Stimulated activated CD8-positive, alpha-beta memory T cell treated with anti-CD3 and anti-CD28 coated beads, Interleukin-7, amount 100 ng/mL, for 48 hours (primary cell): Measurements from ENCODE around the gene RP2.
A peak's percentile ranks its signal among the peaks of the same experiment; 100 is the strongest.

Experiments
- DNase-seq, 2 donors: peaks; one replicate each; pipeline ENCODE4 v3.0.0-alpha.2; 2020; ENCODE audit warnings: low read depth in 1 of 2; ENCODE audit errors: extremely low read depth in 1 of 2

The RP2 gene

GRCh38 chrX:46841346-46841745 lies 4.5 kb downstream of the RP2 start:
- no peak for DNase-seq

GRCh38 chrX:46844913-46845312 lies 8.1 kb downstream of the RP2 start:
- no peak for DNase-seq

GRCh38 chrX:46849933-46850332 lies 13.1 kb downstream of the RP2 start:
- DNase-seq, result no peak

GRCh38 chrX:46850771-46851170 lies 13.9 kb downstream of the RP2 start:
- no peak for DNase-seq

GRCh38 chrX:46856483-46856882 lies 19.6 kb downstream of the RP2 start:
- no peak for DNase-seq

GRCh38 chrX:46860557-46860956 lies 23.7 kb downstream of the RP2 start:
- DNase-seq, result no peak

GRCh38 chrX:46863072-46863471 lies 26.2 kb downstream of the RP2 start:
- DNase-seq, result no peak

GRCh38 chrX:46864606-46865005 lies 27.8 kb downstream of the RP2 start:
- DNase-seq, result no peak

- no peak for DNase-seq
These were observed 28.4 kb downstream of the RP2 start for GRCh38 chrX:46865281-46865680.

GRCh38 chrX:46866726-46867125 lies 29.9 kb downstream of the RP2 start:
- DNase-seq, result no peak

GRCh38 chrX:46873746-46874145 lies 36.9 kb downstream of the RP2 start:
- DNase-seq, result no peak

GRCh38 chrX:46876901-46877300 lies 40.1 kb downstream of the RP2 start:
- no peak for DNase-seq

GRCh38 chrX:46882266-46882665 lies 45.4 kb downstream of the RP2 start:
- no peak for DNase-seq

- DNase-seq, result no peak
These were observed 48.0 kb downstream of the RP2 start for GRCh38 chrX:46884799-46885198.

- no peak for DNase-seq
These were observed 61.4 kb downstream of the RP2 start for GRCh38 chrX:46898207-46898606.

GRCh38 chrX:46903458-46904242 lies 66.8 kb downstream of the RP2 start:
- peak in 1 of 2 donors; percentile 25 for DNase-seq

GRCh38 chrX:46904626-46905025 lies 67.8 kb downstream of the RP2 start:
- no peak for DNase-seq

- DNase-seq, result no peak
These were observed 73.6 kb downstream of the RP2 start for GRCh38 chrX:46910415-46910814.

GRCh38 chrX:46912098-46912602 lies 75.3 kb downstream of the RP2 start, which contains the start of gene JADE3:
JADE3 (plus strand) TSS chrX:46912421; CDS start chrX:46984895, 72,474 bp downstream.
- DNase-seq, result no peak

- DNase-seq, result no peak
These were observed 76.0 kb downstream of the RP2 start for GRCh38 chrX:46912603-46913491.

GRCh38 chrX:46913667-46914066 lies 76.8 kb downstream of the RP2 start:
- no peak for DNase-seq

GRCh38 chrX:46916273-46916672 lies 79.4 kb downstream of the RP2 start:
- DNase-seq, result no peak
